ENCODE measurements around the gene NQO2.

GRCh38 chr6:2989332-2990247 is 10.1 kb upstream of the NQO2 start:
- TF ChIP-seq NFYB (IDR thresholded peaks at IDR 0.05; ENCODE audit: insufficient read depth, low read depth, low read length): no peak
- TF ChIP-seq ZBTB33 (IDR thresholded peaks at IDR 0.05): peak; percentile 67; the same call in 1 of the 2 replicates
- no peak for TF ChIP-seq CEBPB (IDR thresholded peaks at IDR 0.05; ENCODE audit: borderline replicate concordance in 1 of 2, low read depth in 2 of 2, low read length in 2 of 2)
